ENCODE results near the gene CCDC149.

The CCDC149 gene

GRCh38 chr4:24845132-24845531 is 67.7 kb downstream of the CCDC149 start:
- no peak for DNase-seq (ENCODE audit: extremely low read depth in 1 of 2, low read depth in 1 of 2)

GRCh38 chr4:24843096-24843495 is 69.7 kb downstream of the CCDC149 start:
- DNase-seq (ENCODE audit: extremely low read depth in 1 of 2, low read depth in 1 of 2) = no peak

- DNase-seq (ENCODE audit: extremely low read depth in 1 of 2, low read depth in 1 of 2) = no peak
Observed at GRCh38 chr4:24842356-24842755, 70.5 kb downstream of the CCDC149 start.

- no peak for DNase-seq (ENCODE audit: extremely low read depth in 1 of 2, low read depth in 1 of 2)
Observed at GRCh38 chr4:24840826-24841543, 71.9 kb downstream of the CCDC149 start.

- DNase-seq (ENCODE audit: extremely low read depth in 1 of 2, low read depth in 1 of 2) = no peak
Observed at GRCh38 chr4:24840362-24840761, 72.5 kb downstream of the CCDC149 start.

- no peak for DNase-seq (ENCODE audit: extremely low read depth in 1 of 2, low read depth in 1 of 2)
Observed at GRCh38 chr4:24837781-24838180, 75.1 kb downstream of the CCDC149 start.

- no peak for DNase-seq (ENCODE audit: extremely low read depth in 1 of 2, low read depth in 1 of 2)
Observed at GRCh38 chr4:24837336-24837735, 75.5 kb downstream of the CCDC149 start.

GRCh38 chr4:24836661-24837242 is 76.1 kb downstream of the CCDC149 start:
- DNase-seq (ENCODE audit: extremely low read depth in 1 of 2, low read depth in 1 of 2) = no peak

- DNase-seq (ENCODE audit: extremely low read depth in 1 of 2, low read depth in 1 of 2) = no peak
Observed at GRCh38 chr4:24835696-24836095, 77.1 kb downstream of the CCDC149 start.

GRCh38 chr4:24831637-24832036 is 81.2 kb downstream of the CCDC149 start:
- DNase-seq (ENCODE audit: extremely low read depth in 1 of 2, low read depth in 1 of 2) = no peak

- DNase-seq (ENCODE audit: extremely low read depth in 1 of 2, low read depth in 1 of 2) = no peak
Observed at GRCh38 chr4:24824720-24825119, 88.1 kb downstream of the CCDC149 start.

GRCh38 chr4:24820541-24820940 is 92.3 kb downstream of the CCDC149 start:
- DNase-seq (ENCODE audit: extremely low read depth in 1 of 2, low read depth in 1 of 2) = no peak

GRCh38 chr4:24816797-24817196 is 96.0 kb downstream of the CCDC149 start:
- DNase-seq (ENCODE audit: extremely low read depth in 1 of 2, low read depth in 1 of 2) = no peak

- no peak for DNase-seq (ENCODE audit: extremely low read depth in 1 of 2, low read depth in 1 of 2)
Observed at GRCh38 chr4:24813732-24814131, 99.1 kb downstream of the CCDC149 start.

GRCh38 chr4:24810871-24811631 is 101.8 kb downstream of the CCDC149 start:
- no peak for DNase-seq (ENCODE audit: extremely low read depth in 1 of 2, low read depth in 1 of 2)

- DNase-seq (ENCODE audit: extremely low read depth in 1 of 2, low read depth in 1 of 2) = no peak
Observed at GRCh38 chr4:24809815-24810405, 102.9 kb downstream of the CCDC149 start.

GRCh38 chr4:24809376-24809775 is 103.5 kb downstream of the CCDC149 start:
- DNase-seq (ENCODE audit: extremely low read depth in 1 of 2, low read depth in 1 of 2) = no peak

- DNase-seq (ENCODE audit: extremely low read depth in 1 of 2, low read depth in 1 of 2) = no peak
Observed at GRCh38 chr4:24808955-24809354, 103.9 kb downstream of the CCDC149 start.

- DNase-seq (ENCODE audit: extremely low read depth in 1 of 2, low read depth in 1 of 2) = no peak
Observed at GRCh38 chr4:24808261-24808660, 104.6 kb downstream of the CCDC149 start.

GRCh38 chr4:24807611-24808010 is 105.2 kb downstream of the CCDC149 start:
- DNase-seq (ENCODE audit: extremely low read depth in 1 of 2, low read depth in 1 of 2) = no peak

- no peak for DNase-seq (ENCODE audit: extremely low read depth in 1 of 2, low read depth in 1 of 2)
Observed at GRCh38 chr4:24806206-24806990, 106.4 kb downstream of the CCDC149 start.
